ENCODE results near the gene ALDOB. TPM values are rescaled to one million over a fixed set of nuclear protein-coding genes. Genes with fewer than 3 reads are reported as not detected.

The ALDOB gene
- total and polyA plus RNA-seq, 2 donors (not counting 3 experiments of a cell fraction or from before 2014, with no cell fraction given), result not detected

- DNase-seq (ENCODE audit: low read depth, low spot score) (no peak), FAIRE-seq (no peak)
- H3K36me3 ChIP-seq (ENCODE audit: control insufficient read depth in 2 of 2, extremely low read depth in 1 of 2, insufficient read depth in 2 of 2, low read length in 2 of 2), result no peaks in the 10 kb centered on the region
- POLR2A ChIA-PET, result no interaction called here
- H4K20me1 ChIP-seq (replicated peaks; ENCODE audit: control insufficient read depth, extremely low read depth, insufficient read depth, low read length), result no peaks in the 10 kb centered on the region
- H3K4me3 ChIP-seq (replicated peaks in 1 of 3; ENCODE audit: insufficient read depth in 1 of 3, low read depth in 1 of 3, low read length in 3 of 3), result no peak overlapping the region
- H3K9ac ChIP-seq (replicated peaks; ENCODE audit: extremely low read depth, insufficient read depth, low read length), result no peak overlapping the region
- H3K79me2 ChIP-seq (ENCODE audit: control insufficient read depth, insufficient read depth, low read length), result no peaks in the 10 kb centered on the region
- CTCF ChIA-PET, result interaction anchor here (1.1 to 7.2 kb wide), 2 partner anchors 12 to 70 kb away, joined by 3 to 261 read pairs; partner anchors contain the start of gene RNF20
- intact Hi-C loops (cut with micrococcal nuclease), result no loop called here
- BruUV-seq (replicated peaks), result no TSS peak
- H3K9me1 ChIP-seq (replicated peaks; ENCODE audit: control insufficient read depth, extremely low read depth, insufficient read depth, low read length), result no peaks in the 10 kb centered on the region
- H3K9me3 ChIP-seq (replicated peaks; ENCODE audit: control insufficient read depth, insufficient read depth, low read length), result no peaks in the 10 kb centered on the region
- H3K27ac ChIP-seq (ENCODE audit: insufficient read depth, low read depth, low read length), result no peak overlapping the region
- H3K4me1 ChIP-seq (ENCODE audit: control insufficient read depth, extremely low read depth, insufficient read depth, low read length), result no peaks in the 10 kb centered on the region
- dilution Hi-C loops (cut with MboI; ENCODE audit: extremely low pct_ligation_motif_present, low sequenced_read_pairs), result no loop called here
- no peak overlapping the region for H3K4me2 ChIP-seq (ENCODE audit: insufficient read depth, low read length)
- peaks cover 0 to 2% of the 10 kb centered on the region in 2 experiments for H3K27me3 ChIP-seq (ENCODE audit: control insufficient read depth in 2 of 2, insufficient read depth in 2 of 2, low read length in 2 of 2)
- TF ChIP-seq FOS (IDR thresholded peaks at IDR 0.05; ENCODE audit: borderline replicate concordance, insufficient read depth, low read length) (no peak), POLR2AphosphoS5 (IDR thresholded peaks at IDR 0.05; ENCODE audit: insufficient read depth, low read depth, low read length) (no peak), POLR2A (IDR thresholded peaks at IDR 0.05; ENCODE audit: low read depth, low read length) (no peak), MAX (IDR thresholded peaks at IDR 0.05; ENCODE audit: insufficient read depth, insufficient read length) (no peak), EZH2 (IDR thresholded peaks at IDR 0.05; ENCODE audit: borderline replicate concordance, low read depth, low read length, severe bottlenecking) (no peak)
- H2AFZ ChIP-seq (ENCODE audit: low read depth, low read length), result no peak overlapping the region
Observed at GRCh38 chr9:101460965-101461364, 25.4 kb upstream of the ALDOB start.

GRCh38 chr9:101458963-101459631, 23.5 kb upstream of the ALDOB start:
- no peak overlapping the region for H3K9ac ChIP-seq (replicated peaks; ENCODE audit: extremely low read depth, insufficient read depth, low read length)
- FAIRE-seq (peak; percentile 15), DNase-seq (ENCODE audit: low read depth, low spot score) (peak; percentile 77)
- TF ChIP-seq CTCF (IDR thresholded peaks at IDR 0.05; ENCODE audit: extremely low read depth in 1 of 2, insufficient read depth in 1 of 2, low read depth in 1 of 2, low read length in 2 of 2) (peak; percentile 45 to 71), POLR2AphosphoS5 (IDR thresholded peaks at IDR 0.05; ENCODE audit: insufficient read depth, low read depth, low read length) (no peak)
- ChIA-PET POLR2A (no interaction called here), CTCF (interaction anchor here (0.6 to 7.2 kb wide), 25 partner anchors 8 to 108 kb away, joined by 3 to 261 read pairs (median 5); partner anchors contain the start of genes MRPL50, RNF20 and ZNF189)
- intact Hi-C loops (cut with micrococcal nuclease) (loop anchor here (1.0 kb wide), 1 partner anchor 71 kb away; no protein-coding TSS in a partner anchor), dilution Hi-C loops (cut with MboI; ENCODE audit: extremely low pct_ligation_motif_present, low sequenced_read_pairs) (no loop called here)
- no peak overlapping the region for H3K4me3 ChIP-seq (replicated peaks in 1 of 3; ENCODE audit: insufficient read depth in 1 of 3, low read depth in 1 of 3, low read length in 3 of 3)
- no peaks in the 10 kb centered on the region for H3K36me3 ChIP-seq (ENCODE audit: control insufficient read depth in 2 of 2, extremely low read depth in 1 of 2, insufficient read depth in 2 of 2, low read length in 2 of 2)
- no peaks in the 10 kb centered on the region for H3K9me1 ChIP-seq (replicated peaks; ENCODE audit: control insufficient read depth, extremely low read depth, insufficient read depth, low read length)
- H3K9me3 ChIP-seq (replicated peaks; ENCODE audit: control insufficient read depth, insufficient read depth, low read length), result no peaks in the 10 kb centered on the region
- no peaks in the 10 kb centered on the region for H4K20me1 ChIP-seq (replicated peaks; ENCODE audit: control insufficient read depth, extremely low read depth, insufficient read depth, low read length)
- no peak overlapping the region for H3K4me2 ChIP-seq (ENCODE audit: insufficient read depth, low read length)
- no TSS peak for BruUV-seq (replicated peaks)
- H3K27ac ChIP-seq (ENCODE audit: insufficient read depth, low read depth, low read length), result no peak overlapping the region
- peaks cover 0 to 2% of the 10 kb centered on the region in 2 experiments for H3K27me3 ChIP-seq (ENCODE audit: control insufficient read depth in 2 of 2, insufficient read depth in 2 of 2, low read length in 2 of 2)
- H2AFZ ChIP-seq (ENCODE audit: low read depth, low read length), result no peak overlapping the region
- H3K79me2 ChIP-seq (ENCODE audit: control insufficient read depth, insufficient read depth, low read length), result no peaks in the 10 kb centered on the region
- H3K4me1 ChIP-seq (ENCODE audit: control insufficient read depth, extremely low read depth, insufficient read depth, low read length), result no peaks in the 10 kb centered on the region
